K562 (cell line): ENCODE data around the gene HSDL2. TPM values are rescaled to one million over a fixed set of nuclear protein-coding genes. Genes with fewer than 3 reads are reported as not detected.
A peak's percentile ranks its signal among the peaks of the same experiment; 100 is the strongest.

ENCODE experiments used
- CREB1 ChIP-seq, 2 experiments: sonication (generic) in 1 of 2; formaldehyde crosslinking in 1 of 2; IDR thresholded peaks; 2 replicates each; pipeline versions ENCODE4 v1.6.1 to v1.8.0; 2012 to 2022; ENCODE audit warnings: inconsistent platforms in 1 of 2, mild to moderate bottlenecking in 1 of 2, missing genetic modification reagents in 1 of 2, moderate library complexity in 1 of 2
- FOXP1 ChIP-seq: sonication (generic); formaldehyde crosslinking; IDR thresholded peaks from 2 replicates; pipeline ENCODE4 v1.8.0; 2022; ENCODE audit warnings: mild to moderate bottlenecking, missing genetic modification reagents
- HES1 ChIP-seq: fragments of 450-650 bp; IDR thresholded peaks from 2 replicates; pipeline ENCODE4 v1.6.1; 2016; ENCODE audit warnings: low read depth, mild to moderate bottlenecking, moderate library complexity
- MBD2 ChIP-seq: sonication (generic); IDR thresholded peaks from 2 replicates; pipeline ENCODE4 v1.6.1; 2016; ENCODE audit warnings: low read depth, borderline replicate concordance
- MLX ChIP-seq, 2 experiments: fragments of 450-650 bp in 1 of 2; sonication (generic) in 1 of 2; formaldehyde crosslinking; conservative IDR thresholded peaks; 2 replicates each; pipeline versions ENCODE4 v1.4.0 to v1.8.1; 2020 to 2022; ENCODE audit warnings: mild to moderate bottlenecking in 1 of 2, missing genetic modification reagents in 1 of 2
- NFRKB ChIP-seq: fragments of 450-650 bp; IDR thresholded peaks from 2 replicates; pipeline ENCODE4 v1.6.1; 2016; ENCODE audit warnings: low read depth
- NRF1 ChIP-seq, 2 experiments: fragments of 450-650 bp; IDR thresholded peaks in 1 of 2; conservative IDR thresholded peaks in 1 of 2; 2 replicates each; pipeline ENCODE4 v1.6.1; 2014; ENCODE audit warnings: mild to moderate bottlenecking in 2 of 2
- YY1 ChIP-seq, 3 experiments: IDR thresholded peaks; 2 replicates each; pipeline ENCODE4 v1.6.1; 2011; ENCODE audit warnings: low read length in 2 of 3, mild to moderate bottlenecking in 2 of 3, moderate library complexity in 2 of 3, borderline replicate concordance in 1 of 3, control low read depth in 1 of 3, low read depth in 1 of 3; ENCODE audit not compliant: insufficient read depth in 3 of 3, insufficient replicate concordance in 2 of 3, control insufficient read depth in 1 of 3, insufficient read length in 1 of 3; ENCODE audit errors: extremely low read depth in 1 of 3
- ZBTB11 ChIP-seq, 3 experiments: fragments of 200-800 bp in 1 of 3; fragments of 250-450 bp in 1 of 3; fragments of 450-650 bp in 1 of 3; sonication (Bioruptor Pico) in 1 of 3; sonication (Bioruptor generic) in 1 of 3; formaldehyde crosslinking in 1 of 3; IDR thresholded peaks; 2 replicates each; pipeline versions ENCODE4 v1.6.1 to v1.8.0; 2016 to 2022; ENCODE audit warnings: mild to moderate bottlenecking in 2 of 3, missing genetic modification characterization in 2 of 3, missing compliant biosample characterization in 1 of 3, moderate library complexity in 1 of 3
- ZBTB5 ChIP-seq: fragments of 450-650 bp; IDR thresholded peaks from 2 replicates; pipeline ENCODE4 v1.6.1; 2017; ENCODE audit warnings: antibody characterized with exemption
- ZFP91 ChIP-seq: sonication (generic); formaldehyde crosslinking; IDR thresholded peaks from 2 replicates; pipeline ENCODE4 v1.8.0; 2022; ENCODE audit warnings: mild to moderate bottlenecking, missing genetic modification reagents
- polyA plus RNA-seq, 8 experiments: library from polyadenylated mRNA; depleted of rRNA in 4 of 8; stranded (reverse) in 5 of 8; unstranded in 3 of 8; fragments of >200 nt; fragmentation: Nextera tagmentation in 2 of 8; fragmentation: Illumina TruSeq in 1 of 8; extraction: Ambion mirVana in 2 of 8; extraction: Trizol in 1 of 8; gene quantifications; 2 replicates each; pipeline versions ENCODE4 v1.2.1 to v1.2.3, GENCODE V29; 2011 to 2014; ENCODE audit warnings: inconsistent platforms in 1 of 8, missing spikeins in 1 of 8
- total RNA-seq, 7 experiments: library from RNA; depleted of rRNA in 6 of 7; stranded (reverse); fragments of >200 nt in 6 of 7; fragmentation: Illumina TruSeq in 2 of 7; extraction: Trizol in 2 of 7; gene quantifications; 2 replicates each; pipeline versions ENCODE4 v1.2.1 to v1.2.3, GENCODE V29; 2011 to 2021; ENCODE audit warnings: low replicate concordance in 1 of 7
- TF ChIP-seq, protein P1 (sequence below): IDR thresholded peaks from 2 replicates; pipeline ENCODE4 v1.6.1; 2016; ENCODE audit warnings: missing genetic modification characterization, missing compliant biosample characterization

The HSDL2 gene
- total and polyA plus RNA-seq, 9 of the 15 experiments (the other 6 are each of a cell fraction or from before 2014, with no cell fraction given) = 22.8 to 74.1 (median 35.6) TPM

GRCh38 chr9:112486221-112487007 is 106.5 kb downstream of the HSDL2 start, which contains the start of gene KIAA1958 (continued):
- peak; percentile 56; the same call in 1 of the 2 replicates for TF ChIP-seq NFRKB
- TF ChIP-seq, protein P1, sequence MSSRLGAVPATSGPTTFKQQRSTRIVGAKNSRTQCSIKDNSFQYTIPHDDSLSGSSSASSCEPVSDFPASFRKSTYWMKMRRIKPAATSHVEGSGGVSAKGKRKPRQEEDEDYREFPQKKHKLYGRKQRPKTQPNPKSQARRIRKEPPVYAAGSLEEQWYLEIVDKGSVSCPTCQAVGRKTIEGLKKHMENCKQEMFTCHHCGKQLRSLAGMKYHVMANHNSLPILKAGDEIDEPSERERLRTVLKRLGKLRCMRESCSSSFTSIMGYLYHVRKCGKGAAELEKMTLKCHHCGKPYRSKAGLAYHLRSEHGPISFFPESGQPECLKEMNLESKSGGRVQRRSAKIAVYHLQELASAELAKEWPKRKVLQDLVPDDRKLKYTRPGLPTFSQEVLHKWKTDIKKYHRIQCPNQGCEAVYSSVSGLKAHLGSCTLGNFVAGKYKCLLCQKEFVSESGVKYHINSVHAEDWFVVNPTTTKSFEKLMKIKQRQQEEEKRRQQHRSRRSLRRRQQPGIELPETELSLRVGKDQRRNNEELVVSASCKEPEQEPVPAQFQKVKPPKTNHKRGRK (tag) = no peak
- peak; percentile 37 to 50; a peak in 2 of 4 replicates for TF ChIP-seq NRF1 (conservative IDR thresholded peaks at IDR 0.05 in 1 of 2, IDR thresholded peaks at IDR 0.05 in 1 of 2)
- TF ChIP-seq YY1 (IDR thresholded peaks at IDR 0.05; ENCODE audit: borderline replicate concordance in 1 of 3, control insufficient read depth in 1 of 3, extremely low read depth in 1 of 3, insufficient read depth in 3 of 3, insufficient read length in 1 of 3, insufficient replicate concordance in 2 of 3, low read depth in 1 of 3, low read length in 2 of 3) = peak in 2 of 3 experiments; percentile 12 to 62
- peak; percentile 99 for TF ChIP-seq FOXP1 (CRISPR knock-in tag)
- TF ChIP-seq MBD2 = peak; percentile 66; the same call in 1 of the 2 replicates
- peak; percentile 70; the same call in 1 of the 2 replicates for TF ChIP-seq CREB1 (IDR thresholded peaks at IDR 0.05)
- TF ChIP-seq CREB1 (CRISPR knock-in tag; IDR thresholded peaks at IDR 0.05) = peak; percentile 87
- TF ChIP-seq MLX (CRISPR knock-in tag; conservative IDR thresholded peaks at IDR 0.05) = peak in 1 of 2 experiments; percentile 93; a peak in 2 of 4 replicates
- peak; percentile 84 for TF ChIP-seq ZBTB5
- TF ChIP-seq ZBTB11 (CRISPR knock-in tag; IDR thresholded peaks at IDR 0.05) = peak; percentile 59 to 96 (median 66)
- peak; percentile 81; the same call in 1 of the 2 replicates for TF ChIP-seq ZFP91 (CRISPR knock-in tag)
- 0 out of 2 replicates have a peak, but pooled peaks have one; percentile 55 for TF ChIP-seq HES1
